A549 treated with GW870086 at 1 μM for 4 hours (cell line): ENCODE data around the gene KIF11. TPM values are rescaled to one million over a fixed set of nuclear protein-coding genes. Genes with fewer than 3 reads are reported as not detected.

Experiments
- total RNA-seq: library from RNA; stranded (reverse); fragments of 200-300 nt; extraction: Qiagen RNA extraction; gene quantifications from 5 replicates; pipeline ENCODE4 v1.2.3, GENCODE V29; 2022; ENCODE audit warnings: low read depth

The KIF11 gene
- 26.8 to 40.1 TPM (median 35.1 TPM) in 5 replicates for total RNA-seq

GRCh38 chr10:92592761-92593618, at the start of gene KIF11:
Gene KIF11 (plus strand): TSS chr10:92593130. CDS start chr10:92593376, 246 bp downstream.

GRCh38 chr10:92573798-92574547, 19.0 kb upstream of the KIF11 start, which contains the start of gene IDE:
Gene IDE (minus strand): TSS chr10:92574093. CDS start chr10:92574019, 74 bp downstream.

GRCh38 chr10:92689663-92690210, 96.8 kb downstream of the KIF11 start, which contains the start of gene HHEX:
Gene HHEX (plus strand): TSS chr10:92689955. CDS start chr10:92689987, 32 bp downstream.

Other genes with a start within 250 kb of the KIF11 start
- 20.0 to 27.6 TPM (median 20.3 TPM) in 5 replicates for gene IDE, start 19.0 kb upstream of the KIF11 start, total RNA-seq
- gene HHEX, start 96.8 kb downstream of the KIF11 start, total RNA-seq: 12.0 to 13.9 TPM (median 12.4 TPM) in 5 replicates